Prostate gland (tissue), 2 donors: ENCODE results near the gene ERBIN.

Experiments used
- CTCF ChIP-seq, 4 experiments: fragments of 200-600 bp in 2 of 4; fragments of 450-650 bp in 2 of 4; sonication (generic) in 2 of 4; IDR thresholded peaks; 1 replicate in 3 of 4; 2 replicates in 1 of 4; pipeline ENCODE4 v1.5.1; 2016 to 2019; ENCODE audit warnings: antibody characterized with exemption in 4 of 4, mild to moderate bottlenecking in 2 of 4, moderate library complexity in 2 of 4
- POLR2A ChIP-seq: fragments of 450-650 bp; IDR thresholded peaks from one replicate; pipeline ENCODE4 v1.6.1; 2016; ENCODE audit warnings: antibody characterized with exemption, mild to moderate bottlenecking

GRCh38 chr5:65951330-65951729 is 25.0 kb downstream of the ERBIN start:
- TF ChIP-seq CTCF (IDR thresholded peaks at IDR 0.05): no peak
- no peak for TF ChIP-seq POLR2A
